Mononuclear cell (primary cell): ENCODE data around the gene FMNL2. TPM values are rescaled to one million over a fixed set of nuclear protein-coding genes. Genes with fewer than 3 reads are reported as not detected.

Source experiments
- H3K27me3 ChIP-seq: 2 replicates; pipeline ENCODE4 v1.6.0; 2011; ENCODE audit warnings: low read length, control low read depth; ENCODE audit not compliant: insufficient read depth
- H3K4me1 ChIP-seq: 2 replicates; pipeline ENCODE4 v1.5.1; 2011; ENCODE audit warnings: mild to moderate bottlenecking, low read length, control low read depth; ENCODE audit not compliant: insufficient read depth
- H3K4me3 ChIP-seq: 2 replicates; pipeline ENCODE4 v1.5.1; 2011; ENCODE audit warnings: mild to moderate bottlenecking, low read length, moderate library complexity
- H3K9me3 ChIP-seq: 2 replicates; pipeline ENCODE4 v1.5.1; 2011; ENCODE audit warnings: low read depth, mild to moderate bottlenecking, control low read depth, low read length
- total RNA-seq: library from RNA; depleted of rRNA; stranded (reverse); fragments of >200 nt; gene quantifications from one replicate; pipeline ENCODE4 v1.2.3, GENCODE V29; 2012

The FMNL2 gene
- total RNA-seq, 1 donor = 1.2 TPM

DNA sequence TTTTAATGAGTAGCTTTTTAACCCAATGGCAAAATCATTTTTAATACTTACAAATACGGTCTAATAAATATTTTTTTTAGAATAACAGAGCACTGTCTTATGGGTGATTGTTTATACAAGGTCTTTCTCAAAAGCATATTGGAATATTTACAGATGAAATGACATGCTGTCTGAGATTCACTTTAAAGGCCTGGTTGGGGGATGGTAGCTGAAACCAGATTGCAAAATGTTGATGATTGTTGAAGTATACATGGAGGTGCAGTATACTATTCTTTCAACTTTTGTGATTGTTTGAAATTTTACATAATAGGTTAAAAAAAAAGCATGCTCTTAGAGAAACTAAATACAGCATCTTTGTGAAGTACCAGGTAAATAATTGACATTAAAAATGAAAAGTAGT is 111.2 kb downstream of the FMNL2 start:
- H3K27me3 ChIP-seq = no peaks in the 10 kb centered on the region
- H3K9me3 ChIP-seq = no peaks in the 10 kb centered on the region
- no peaks in the 10 kb centered on the region for H3K4me1 ChIP-seq
- no peak overlapping the region for H3K4me3 ChIP-seq

DNA sequence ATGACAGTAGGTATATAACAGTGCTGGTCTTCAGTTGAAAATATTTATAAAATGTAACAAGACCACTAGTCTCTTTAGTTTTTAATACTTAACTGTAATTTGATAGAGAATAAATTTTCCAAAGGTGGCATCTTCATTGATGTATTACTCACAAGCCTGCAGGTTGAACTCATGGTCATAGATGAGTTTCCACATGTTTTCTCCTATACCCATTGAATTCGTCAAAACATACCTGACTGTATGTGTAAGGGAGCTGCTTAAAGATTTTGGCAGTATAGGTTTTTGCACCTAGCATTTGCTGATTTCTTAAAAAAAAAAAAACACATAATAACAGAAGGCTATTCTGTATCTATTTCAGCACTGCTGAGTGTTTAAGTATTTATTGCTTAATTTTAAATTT is 112.9 kb downstream of the FMNL2 start:
- Histone ChIP-seq H3K4me3 (no peak overlapping the region), H3K27me3 (no peaks in the 10 kb centered on the region), H3K9me3 (no peaks in the 10 kb centered on the region), H3K4me1 (no peaks in the 10 kb centered on the region)

DNA sequence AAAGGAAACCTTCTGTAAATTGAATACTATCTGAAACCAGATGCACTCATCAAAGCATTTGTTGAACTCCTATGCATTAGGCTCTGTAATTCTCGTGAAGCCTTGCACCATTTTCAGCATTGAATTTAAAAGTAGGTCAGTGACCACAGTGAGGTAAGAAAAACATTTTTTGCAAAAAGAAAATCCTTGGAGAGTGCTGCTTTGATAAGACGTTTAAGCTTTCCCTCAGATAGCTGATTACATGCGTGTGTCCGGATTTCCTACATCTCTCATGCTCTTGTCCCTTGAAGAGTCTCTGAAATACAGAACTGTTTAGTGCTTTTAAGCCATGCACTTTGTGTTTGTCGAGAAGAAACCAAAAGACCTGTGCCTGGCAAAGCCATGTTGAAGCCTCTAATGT is 113.6 kb downstream of the FMNL2 start:
- H3K4me3 ChIP-seq = no peak overlapping the region
- no peaks in the 10 kb centered on the region for H3K27me3 ChIP-seq
- no peaks in the 10 kb centered on the region for H3K4me1 ChIP-seq
- no peaks in the 10 kb centered on the region for H3K9me3 ChIP-seq

DNA sequence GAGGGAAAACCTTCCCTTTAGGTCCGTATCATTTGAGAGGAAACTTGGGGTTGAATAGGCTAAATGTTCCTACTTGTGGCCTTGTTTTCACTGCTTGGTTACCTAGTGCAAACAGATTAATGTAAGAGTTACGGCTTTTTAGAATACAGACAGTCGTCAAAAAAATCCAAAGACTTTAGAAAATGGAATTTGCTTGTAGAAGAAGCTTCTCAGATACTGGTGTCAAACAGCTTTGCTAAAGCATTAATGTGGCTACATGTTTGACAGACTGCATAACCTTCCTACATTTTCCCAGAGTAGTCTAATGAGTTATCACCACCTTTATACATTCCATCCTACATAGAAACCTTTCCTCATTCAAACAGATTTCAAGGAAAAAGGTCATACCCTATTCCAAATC is 114.6 kb downstream of the FMNL2 start:
- H3K4me1 ChIP-seq = no peaks in the 10 kb centered on the region
- H3K9me3 ChIP-seq = no peaks in the 10 kb centered on the region
- H3K27me3 ChIP-seq = no peaks in the 10 kb centered on the region
- H3K4me3 ChIP-seq = no peak overlapping the region

DNA sequence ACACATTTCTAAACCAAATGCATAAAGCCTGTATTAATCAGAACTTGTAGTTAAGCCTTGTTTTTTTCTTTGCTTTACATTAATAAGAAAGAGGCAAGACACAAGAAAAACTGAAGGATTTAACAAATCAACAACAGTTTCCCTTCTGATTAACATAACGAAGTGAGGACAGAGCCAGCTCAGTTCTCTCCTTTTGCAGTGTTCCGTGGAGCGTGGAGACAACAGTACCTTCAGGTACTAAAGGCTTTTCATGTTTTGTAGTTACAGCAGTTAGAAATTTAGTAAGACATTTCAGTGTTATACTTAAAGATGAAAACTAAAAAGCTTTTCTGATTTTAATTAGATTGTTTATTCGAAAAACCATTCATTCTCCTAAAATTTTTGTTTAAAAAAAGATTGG is 115.2 kb downstream of the FMNL2 start:
- no peaks in the 10 kb centered on the region for H3K9me3 ChIP-seq
- no peak overlapping the region for H3K4me3 ChIP-seq
- no peaks in the 10 kb centered on the region for H3K4me1 ChIP-seq
- H3K27me3 ChIP-seq = no peaks in the 10 kb centered on the region

DNA sequence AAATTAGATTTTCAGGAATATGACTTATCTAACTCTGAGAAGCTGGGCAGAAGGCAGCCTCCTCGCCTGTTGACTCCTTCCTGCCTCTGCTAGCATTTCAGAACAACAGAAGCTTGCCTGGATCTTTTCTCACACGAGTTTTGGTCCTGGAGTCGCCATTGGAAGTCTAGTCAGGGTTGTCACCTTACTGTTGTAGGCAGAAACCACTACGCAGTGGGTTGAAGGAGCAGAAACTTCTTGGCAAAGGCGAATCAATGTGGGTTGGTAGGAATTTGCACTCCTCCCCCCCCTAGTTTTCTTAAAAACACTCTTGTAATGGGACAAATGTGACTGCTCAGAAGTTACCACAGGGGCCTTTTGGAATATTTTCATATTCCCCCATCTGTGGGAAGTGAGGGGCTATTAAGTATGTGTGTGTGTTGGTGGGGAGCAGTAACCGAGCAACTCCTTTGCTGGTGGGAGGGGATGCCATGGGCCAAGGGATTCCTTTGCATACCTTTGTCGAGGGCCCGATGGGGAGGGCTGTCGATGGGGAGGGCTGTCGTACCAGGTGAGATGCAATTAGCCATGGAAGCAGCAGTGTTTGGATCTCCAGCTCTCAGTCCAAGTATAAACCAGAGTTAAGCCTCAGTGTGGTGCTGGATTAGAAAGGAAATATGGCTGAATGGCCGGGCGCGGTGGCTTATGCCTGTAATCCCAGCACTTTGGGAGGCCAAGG is 117.4 kb downstream of the FMNL2 start:
- Histone ChIP-seq H3K4me1 (no peaks in the 10 kb centered on the region), H3K4me3 (no peak overlapping the region), H3K9me3 (no peaks in the 10 kb centered on the region), H3K27me3 (no peaks in the 10 kb centered on the region)

DNA sequence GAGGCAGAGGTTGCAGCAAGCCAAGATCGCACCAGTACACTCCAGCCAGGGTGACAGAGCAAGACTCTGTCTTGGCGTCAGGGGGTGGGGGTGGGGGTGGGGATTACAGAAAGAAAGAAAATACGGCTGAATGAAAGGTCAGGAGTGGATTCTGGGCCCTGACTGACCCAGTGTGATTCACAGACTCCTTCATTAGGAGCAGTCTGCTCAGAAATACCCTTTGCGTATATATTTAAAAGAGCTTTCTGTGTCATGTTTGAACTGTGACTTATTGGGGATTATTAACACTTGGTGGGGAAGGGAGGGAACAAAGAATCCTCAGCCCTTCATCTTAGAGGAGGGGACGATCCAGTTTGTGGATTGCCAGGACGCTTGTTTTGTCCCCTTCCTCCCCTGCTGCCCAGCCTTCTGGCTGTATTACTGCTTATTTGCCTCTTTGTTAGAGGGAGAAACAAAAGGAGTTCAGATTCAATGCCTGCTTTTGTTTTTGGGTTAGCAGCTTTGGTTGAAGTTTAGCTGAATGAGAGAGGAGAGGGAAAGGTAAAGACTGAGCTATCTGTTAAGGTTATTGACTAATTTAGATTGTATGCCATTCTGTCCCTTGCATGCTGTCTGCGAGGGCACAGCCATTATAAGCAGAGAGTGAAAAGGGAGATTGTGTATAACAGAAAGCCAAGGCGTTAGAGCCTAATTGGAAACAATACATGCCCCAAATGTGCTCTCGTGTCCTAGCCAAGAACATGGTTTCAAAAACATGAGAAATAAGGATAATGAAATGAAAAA is 118.3 kb downstream of the FMNL2 start:
- Histone ChIP-seq H3K4me1 (no peaks in the 10 kb centered on the region), H3K27me3 (no peaks in the 10 kb centered on the region), H3K9me3 (no peaks in the 10 kb centered on the region), H3K4me3 (no peak overlapping the region)

DNA sequence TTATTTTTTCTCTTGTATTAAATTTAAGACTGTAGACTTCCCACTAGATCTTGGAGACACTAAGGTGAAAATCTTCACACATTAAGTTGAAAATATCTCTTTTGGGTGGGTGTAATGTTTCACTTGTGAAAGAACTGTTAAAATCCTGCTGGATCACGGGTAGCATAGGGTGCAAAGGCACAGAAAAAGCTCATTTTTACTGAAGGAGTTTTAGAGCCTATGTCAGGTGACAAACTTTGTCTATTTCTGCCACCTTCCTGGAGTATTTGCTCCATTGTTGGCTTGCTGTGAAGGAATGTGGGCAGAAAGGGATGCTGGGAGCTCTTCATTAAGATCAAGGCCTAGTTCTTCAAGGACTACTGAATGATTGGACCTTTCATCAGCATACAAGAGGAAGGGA is 119.4 kb downstream of the FMNL2 start:
- no peak overlapping the region for H3K4me3 ChIP-seq
- H3K9me3 ChIP-seq = no peaks in the 10 kb centered on the region
- no peaks in the 10 kb centered on the region for H3K27me3 ChIP-seq
- H3K4me1 ChIP-seq = no peaks in the 10 kb centered on the region

DNA sequence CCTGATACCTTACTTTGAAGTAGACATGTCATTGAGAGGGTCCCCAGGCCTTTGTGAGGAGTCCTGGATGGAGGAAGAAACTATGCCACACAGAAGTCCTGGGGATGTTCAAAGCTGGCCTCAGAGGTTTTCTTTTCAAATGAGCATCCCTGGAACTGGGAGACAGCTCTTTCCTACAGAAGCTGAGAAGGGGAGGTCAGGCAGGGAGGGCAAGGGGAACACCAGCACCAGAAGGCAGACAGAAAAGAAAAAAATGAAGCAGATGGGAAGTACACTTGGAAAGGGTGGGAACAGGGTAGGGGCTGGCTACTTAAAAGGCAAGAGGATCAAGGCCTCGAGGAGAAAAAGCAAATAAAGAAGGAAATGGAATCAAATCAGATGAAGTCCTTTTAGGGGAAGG is 120.0 kb downstream of the FMNL2 start:
- Histone ChIP-seq H3K4me3 (no peak overlapping the region), H3K9me3 (no peaks in the 10 kb centered on the region), H3K4me1 (no peaks in the 10 kb centered on the region), H3K27me3 (no peaks in the 10 kb centered on the region)

DNA sequence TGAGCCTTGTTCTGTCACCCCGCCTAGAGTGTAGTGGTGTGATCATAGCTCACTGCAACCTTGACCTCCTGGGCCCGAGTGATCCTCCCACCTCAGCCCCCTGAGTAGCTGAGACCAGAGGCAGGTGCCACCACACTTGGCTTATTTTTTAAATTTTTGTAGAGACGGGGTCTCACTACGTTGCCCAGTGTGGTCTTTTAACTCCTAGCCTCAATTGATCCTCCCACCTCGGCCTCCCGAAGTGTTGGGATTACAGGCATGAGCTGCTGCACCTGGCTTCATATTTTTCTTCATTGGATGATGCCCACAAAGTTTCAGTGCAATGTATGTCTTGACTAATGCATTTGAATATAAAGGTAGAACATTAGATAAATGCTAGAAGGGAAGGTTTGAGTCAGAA is 120.8 kb downstream of the FMNL2 start:
- Histone ChIP-seq H3K4me3 (no peak overlapping the region), H3K9me3 (no peaks in the 10 kb centered on the region), H3K4me1 (no peaks in the 10 kb centered on the region), H3K27me3 (no peaks in the 10 kb centered on the region)

DNA sequence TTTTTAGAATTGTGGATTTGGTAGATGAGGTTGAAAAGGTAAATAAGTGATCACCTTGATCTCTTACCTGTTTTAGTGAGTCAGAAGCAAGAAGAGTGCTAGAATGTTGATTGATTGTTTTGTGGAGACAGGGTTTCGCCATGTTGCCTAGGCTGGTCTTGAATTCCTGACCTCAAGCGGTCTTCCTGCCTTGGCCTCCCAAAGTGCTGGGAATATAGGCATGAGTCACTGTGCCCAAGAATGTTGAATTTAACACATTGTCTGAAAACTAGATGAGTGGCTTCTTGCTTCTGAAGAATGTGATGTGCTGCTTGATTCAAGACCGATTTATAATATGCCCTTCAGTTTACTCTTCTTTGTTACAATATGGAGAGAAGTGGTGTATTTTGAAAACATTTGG is 121.3 kb downstream of the FMNL2 start:
- Histone ChIP-seq H3K27me3 (no peaks in the 10 kb centered on the region), H3K9me3 (no peaks in the 10 kb centered on the region), H3K4me3 (no peak overlapping the region), H3K4me1 (no peaks in the 10 kb centered on the region)

DNA sequence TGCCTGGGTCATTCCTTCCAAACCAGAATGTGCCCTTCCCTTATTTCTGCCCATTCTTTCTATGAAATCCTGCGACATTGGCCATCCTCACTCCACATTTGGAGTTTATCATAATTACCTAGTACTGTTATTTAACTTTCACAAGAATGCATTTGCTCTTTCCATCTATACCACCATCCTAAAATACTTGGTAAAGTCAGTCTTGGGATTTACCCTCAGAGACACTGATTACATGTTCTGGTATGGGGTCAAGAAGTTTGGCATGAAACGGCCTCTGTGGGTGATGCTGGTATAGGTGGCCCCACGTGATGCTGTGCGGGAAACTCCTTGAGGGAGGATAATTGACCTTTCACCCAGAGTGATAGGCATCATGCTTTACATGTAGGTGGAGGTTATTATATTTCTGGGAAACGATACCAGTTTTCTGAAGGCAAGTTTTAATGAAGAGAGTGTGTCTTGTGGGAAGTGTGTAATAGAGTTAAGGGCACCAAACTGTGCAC is 123.5 kb downstream of the FMNL2 start:
- H3K4me1 ChIP-seq = no peaks in the 10 kb centered on the region
- H3K27me3 ChIP-seq = no peaks in the 10 kb centered on the region
- H3K4me3 ChIP-seq = no peak overlapping the region
- H3K9me3 ChIP-seq = no peaks in the 10 kb centered on the region

DNA sequence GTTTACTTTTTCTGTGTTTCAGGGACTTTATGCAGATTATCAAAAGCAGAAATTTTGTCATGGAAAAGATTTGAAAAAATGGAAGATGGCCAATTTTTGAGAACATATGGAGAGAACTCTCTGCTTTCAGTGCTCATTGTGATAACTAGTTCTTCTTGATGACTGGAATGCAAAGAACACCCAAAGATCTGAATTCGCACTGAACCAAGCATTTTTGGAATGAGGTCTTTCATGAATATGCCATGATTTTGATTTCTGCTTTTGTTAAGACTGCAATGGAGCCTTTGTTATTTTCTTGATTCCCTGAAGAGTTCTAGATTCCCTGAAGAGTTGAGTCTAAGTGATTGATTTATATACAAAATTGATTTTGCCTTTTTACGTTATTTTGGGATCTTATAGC is 124.1 kb downstream of the FMNL2 start:
- Histone ChIP-seq H3K4me3 (no peak overlapping the region), H3K27me3 (no peaks in the 10 kb centered on the region), H3K4me1 (no peaks in the 10 kb centered on the region), H3K9me3 (no peaks in the 10 kb centered on the region)

DNA sequence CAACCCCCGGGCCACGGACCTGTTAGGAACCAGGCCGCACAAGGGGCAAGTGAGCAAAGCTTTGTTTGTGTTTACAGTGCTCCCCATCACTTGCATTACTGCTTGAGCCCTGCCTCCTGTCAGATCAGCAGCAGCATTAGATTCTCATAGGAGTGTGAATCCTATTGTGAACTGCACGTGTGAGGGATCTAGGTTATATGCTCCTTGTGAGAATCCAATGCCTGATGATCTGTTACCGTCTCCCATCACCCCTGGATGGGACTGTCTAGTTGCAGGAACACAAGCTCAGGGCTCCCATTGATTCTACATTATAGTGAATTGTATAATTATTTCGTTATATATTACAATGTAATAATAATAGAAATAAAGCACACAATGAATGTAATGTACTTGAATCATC is 125.6 kb downstream of the FMNL2 start:
- H3K4me3 ChIP-seq = no peak overlapping the region
- no peaks in the 10 kb centered on the region for H3K4me1 ChIP-seq
- no peaks in the 10 kb centered on the region for H3K9me3 ChIP-seq
- H3K27me3 ChIP-seq = no peaks in the 10 kb centered on the region

DNA sequence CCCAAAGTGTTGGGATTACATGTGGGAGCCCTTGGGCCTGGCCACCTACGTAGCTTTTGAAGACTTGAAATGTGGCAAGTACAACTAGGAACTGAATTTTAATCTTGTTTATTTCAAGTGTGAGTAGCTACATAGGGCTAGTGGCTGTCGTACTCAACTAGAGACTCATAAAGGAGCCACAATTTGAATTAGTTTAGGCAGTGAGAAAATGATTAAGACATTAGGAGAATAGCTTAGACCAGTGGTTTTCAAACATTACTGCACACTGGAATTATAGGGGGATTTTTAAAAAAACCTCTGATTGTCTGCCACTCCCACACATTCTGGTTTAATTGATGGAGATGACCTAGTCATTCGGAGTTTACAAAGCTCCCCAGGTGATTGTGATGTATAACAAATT is 127.1 kb downstream of the FMNL2 start:
- H3K4me3 ChIP-seq = no peak overlapping the region
- H3K27me3 ChIP-seq = no peaks in the 10 kb centered on the region
- no peaks in the 10 kb centered on the region for H3K9me3 ChIP-seq

DNA sequence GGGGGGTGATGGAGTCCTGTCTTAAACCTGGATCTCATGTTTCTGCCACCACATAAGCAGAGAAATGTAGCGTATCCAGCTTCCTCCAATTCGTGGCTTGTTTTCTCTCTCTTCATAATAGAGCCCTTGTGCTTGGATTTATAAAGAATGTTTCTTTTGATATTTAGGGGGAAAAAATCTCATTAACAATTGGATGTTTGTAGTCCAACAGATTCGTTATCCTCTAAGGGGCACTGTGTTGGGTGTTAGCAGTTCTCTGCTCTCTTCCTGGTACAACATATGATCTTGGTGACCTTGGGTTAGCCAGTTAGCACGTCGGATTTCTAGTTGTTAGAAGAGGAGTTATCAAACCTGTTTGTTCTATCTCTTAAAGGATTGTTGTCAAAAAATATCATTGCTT is 127.8 kb downstream of the FMNL2 start:
- H3K9me3 ChIP-seq = no peaks in the 10 kb centered on the region
- H3K4me3 ChIP-seq = no peak overlapping the region
- no peaks in the 10 kb centered on the region for H3K27me3 ChIP-seq
- H3K4me1 ChIP-seq = peaks cover 22% of the 10 kb centered on the region

More for the DNA sequence above, 127.1 kb downstream of the FMNL2 start:
- H3K4me1 ChIP-seq = peaks cover 15% of the 10 kb centered on the region
